GM19043 (cell line): ENCODE measurements around the gene BCOR.

Experiments
- ATAC-seq: cut with Tn5 transposase; IDR thresholded peaks from one replicate; pipeline ENCODE4 v1.9.1; 2021; ENCODE audit warnings: low read depth; ENCODE audit not compliant: unreplicated experiment

BCOR gene

GRCh38 chrX:40116925-40117324 lies 19.2 kb upstream of the BCOR start:
- no peak for ATAC-seq

GRCh38 chrX:40112996-40113395 lies 15.2 kb upstream of the BCOR start:
- ATAC-seq, result no peak

GRCh38 chrX:40111868-40112267 lies 14.1 kb upstream of the BCOR start:
- no peak for ATAC-seq

- ATAC-seq, result no peak
Measured at GRCh38 chrX:40109288-40110008, 11.7 kb upstream of the BCOR start.

- no peak for ATAC-seq
Measured at GRCh38 chrX:40108959-40109287, 11.2 kb upstream of the BCOR start.

GRCh38 chrX:40108162-40108958 lies 10.6 kb upstream of the BCOR start:
- ATAC-seq, result no peak

- no peak for ATAC-seq
Measured at GRCh38 chrX:40107291-40108161, 9.8 kb upstream of the BCOR start.

GRCh38 chrX:40106676-40107290 lies 9.0 kb upstream of the BCOR start:
- ATAC-seq, result no peak

GRCh38 chrX:40105835-40106675 lies 8.3 kb upstream of the BCOR start:
- no peak for ATAC-seq

GRCh38 chrX:40104985-40105834 lies 7.5 kb upstream of the BCOR start:
- no peak for ATAC-seq

- no peak for ATAC-seq
Measured at GRCh38 chrX:40104630-40104984, 6.8 kb upstream of the BCOR start.

GRCh38 chrX:40103565-40104323 lies 6.0 kb upstream of the BCOR start:
- ATAC-seq, result no peak

GRCh38 chrX:40102393-40103381 lies 4.9 kb upstream of the BCOR start:
- ATAC-seq, result no peak

GRCh38 chrX:40101430-40101802 lies 3.7 kb upstream of the BCOR start:
- no peak for ATAC-seq

- ATAC-seq, result no peak
Measured at GRCh38 chrX:40100537-40101429, 3.0 kb upstream of the BCOR start.

- no peak for ATAC-seq
Measured at GRCh38 chrX:40100141-40100536, 2.4 kb upstream of the BCOR start.
